ENCODE measurements around the gene GMCL2. TPM values are rescaled to one million over a fixed set of nuclear protein-coding genes. Genes with fewer than 3 reads are reported as not detected.

Gene GMCL2
- total and polyA plus RNA-seq, 5 experiments from 2014 or later = 0.14 TPM; not detected in 4

GRCh38 chr5:178193251-178193809, 6.2 kb upstream of the GMCL2 start:
- peaks cover 0 to 2% (median 0%) of the 10 kb centered on the region in 9 donors for H3K9me3 Mint-ChIP-seq
- H3K4me3 Mint-ChIP-seq = peak overlapping the region in 4 of 10 donors; percentile 23 to 78 (median 56)
- peaks cover 0 to 2% (median 0%) of the 10 kb centered on the region in 3 donors for H3K36me3 Mint-ChIP-seq
- POLR2A ChIA-PET = interaction anchor here (0.7 kb wide), 1 partner anchor 103 kb away, joined by 8 read pairs; no protein-coding TSS in a partner anchor
- ATAC-seq (no peak), DNase-seq (no peak)
- peak overlapping the region in 4 of 10 donors; percentile 57 to 81 (median 66) for H3K27ac Mint-ChIP-seq
- peaks cover 7 to 10% (median 9%) of the 10 kb centered on the region in 5 donors for H3K27me3 Mint-ChIP-seq
- H3K4me1 Mint-ChIP-seq = peaks cover 7 to 21% (median 17%) of the 10 kb centered on the region in 4 donors

- Mint-ChIP-seq H3K27ac (no peak overlapping the region), H3K4me3 (no peak overlapping the region), H3K4me1 (peaks cover 8 to 21% (median 17%) of the 10 kb centered on the region in 4 donors), H3K36me3 (peaks cover 0 to 2% (median 0%) of the 10 kb centered on the region in 3 donors), H3K27me3 (peaks cover 8 to 11% (median 10%) of the 10 kb centered on the region in 5 donors), H3K9me3 (peaks cover 0 to 2% (median 0%) of the 10 kb centered on the region in 9 donors)
- POLR2A ChIA-PET = interaction anchor here (0.5 to 0.7 kb wide), 2 partner anchors 102 to 247 kb away, joined by 4 to 8 read pairs; no protein-coding TSS in a partner anchor
- no peak for ATAC-seq
- no peak for DNase-seq
These were observed 5.6 kb upstream of the GMCL2 start for GRCh38 chr5:178192787-178193186.

GRCh38 chr5:178192244-178192643, 5.1 kb upstream of the GMCL2 start:
- POLR2A ChIA-PET = interaction anchor here (0.5 kb wide), 1 partner anchor 246 kb away, joined by 4 read pairs; no protein-coding TSS in a partner anchor
- DNase-seq (no peak), ATAC-seq (no peak)
- Mint-ChIP-seq H3K27me3 (peaks cover 8 to 11% (median 10%) of the 10 kb centered on the region in 5 donors), H3K36me3 (peaks cover 0 to 2% (median 0%) of the 10 kb centered on the region in 3 donors), H3K4me3 (no peak overlapping the region), H3K27ac (peak overlapping the region in 1 of 10 donors; percentile 78), H3K9me3 (peaks cover 0 to 2% (median 0%) of the 10 kb centered on the region in 9 donors), H3K4me1 (peaks cover 8 to 21% (median 17%) of the 10 kb centered on the region in 4 donors)

DNA sequence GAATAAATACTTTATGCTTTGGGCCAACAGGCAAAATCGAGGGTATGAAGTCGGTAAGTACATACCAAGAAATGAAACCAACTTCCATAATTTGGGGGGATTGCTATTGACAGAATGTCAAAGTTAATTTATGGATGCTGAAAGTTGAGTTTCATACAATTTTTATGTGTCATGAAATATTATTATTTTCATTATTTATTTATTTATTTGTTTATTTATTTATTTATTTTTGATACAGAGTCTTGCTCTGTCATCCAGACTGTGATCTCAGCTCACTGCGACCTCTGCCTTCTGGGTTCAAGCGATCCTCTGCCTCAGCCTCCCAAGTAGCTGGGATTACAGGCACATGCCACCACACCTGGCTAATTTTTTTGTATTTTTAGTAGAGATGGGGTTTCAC, 4.5 kb upstream of the GMCL2 start:
- Mint-ChIP-seq H3K27ac (no peak overlapping the region), H3K9me3 (peaks cover 0 to 2% (median 0%) of the 10 kb centered on the region in 9 donors), H3K27me3 (peaks cover 8 to 11% (median 10%) of the 10 kb centered on the region in 5 donors), H3K36me3 (peaks cover 0 to 2% (median 0%) of the 10 kb centered on the region in 3 donors), H3K4me3 (no peak overlapping the region), H3K4me1 (peaks cover 8 to 21% (median 17%) of the 10 kb centered on the region in 4 donors)
- ATAC-seq = no peak
- no peak for DNase-seq
- POLR2A ChIA-PET = no interaction called here

DNA sequence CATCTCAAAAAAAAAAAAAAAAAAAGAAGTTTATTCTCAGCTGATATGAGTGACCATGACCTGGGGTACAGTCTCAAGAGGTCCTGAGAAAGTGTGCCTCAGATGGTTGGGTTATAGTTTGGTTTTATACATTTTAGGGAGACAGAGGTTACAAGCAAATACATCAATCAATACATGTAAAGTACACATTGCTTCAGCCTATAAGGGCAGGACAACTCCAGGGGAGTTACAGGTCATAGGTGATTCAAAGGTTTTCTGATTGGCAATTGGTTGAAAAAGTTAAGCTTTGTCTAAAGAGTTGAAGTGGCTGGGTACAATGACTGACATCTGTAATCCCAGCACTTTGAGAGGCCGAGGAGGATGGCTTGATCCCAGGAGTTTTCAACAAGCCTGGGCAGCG, 2.3 kb upstream of the GMCL2 start:
- ATAC-seq (no peak), DNase-seq (no peak)
- Mint-ChIP-seq H3K27ac (peak overlapping the region in 1 of 10 donors; percentile 15), H3K27me3 (peaks cover 8 to 11% (median 10%) of the 10 kb centered on the region in 5 donors), H3K36me3 (peaks cover 0 to 2% (median 0%) of the 10 kb centered on the region in 3 donors), H3K4me1 (peaks cover 8 to 16% (median 15%) of the 10 kb centered on the region in 4 donors), H3K9me3 (peaks cover 0 to 2% (median 0%) of the 10 kb centered on the region in 9 donors), H3K4me3 (no peak overlapping the region)
- POLR2A ChIA-PET = no interaction called here

DNA sequence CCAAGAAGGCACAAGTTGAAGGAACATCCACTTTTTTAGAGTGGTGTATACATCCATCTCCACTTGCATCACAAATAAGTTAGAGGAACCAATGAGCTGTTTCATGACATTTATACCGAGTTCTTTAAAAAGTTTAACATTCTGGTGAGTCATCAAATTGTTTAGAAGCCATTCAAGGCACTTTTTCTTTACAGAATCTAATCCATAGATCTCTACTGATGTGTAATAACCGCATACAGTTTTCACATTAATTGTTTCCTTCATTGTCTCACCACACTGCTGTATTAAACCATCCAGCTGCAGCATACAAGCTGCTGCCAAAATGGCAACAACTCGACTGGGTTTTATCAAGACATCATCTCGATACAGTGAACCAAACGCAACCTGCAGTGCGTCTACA, 744 bp downstream of the GMCL2 start:
- Mint-ChIP-seq H3K9me3 (no peaks in the 10 kb centered on the region), H3K4me1 (peaks cover 4 to 10% (median 7%) of the 10 kb centered on the region in 4 donors), H3K36me3 (no peaks in the 10 kb centered on the region), H3K4me3 (no peak overlapping the region), H3K27me3 (peaks cover 0 to 11% (median 7%) of the 10 kb centered on the region in 5 donors), H3K27ac (no peak overlapping the region)
- POLR2A ChIA-PET = no interaction called here
- no peak for DNase-seq
- ATAC-seq = no peak

GRCh38 chr5:178182158-178182876, 4.9 kb downstream of the GMCL2 start:
- H3K27ac Mint-ChIP-seq = peak overlapping the region in 3 of 10 donors; percentile 19 to 57 (median 39)
- peaks cover 0 to 5% (median 0%) of the 10 kb centered on the region in 5 donors for H3K27me3 Mint-ChIP-seq
- DNase-seq (no peak), ATAC-seq (no peak)
- H3K9me3 Mint-ChIP-seq = no peaks in the 10 kb centered on the region
- no peak overlapping the region for H3K4me3 Mint-ChIP-seq
- POLR2A ChIA-PET = interaction anchor here (0.6 kb wide), 1 partner anchor 16 kb away, joined by 3 read pairs; no protein-coding TSS in a partner anchor
- H3K36me3 Mint-ChIP-seq = no peaks in the 10 kb centered on the region
- peaks cover 2 to 10% (median 8%) of the 10 kb centered on the region in 4 donors for H3K4me1 Mint-ChIP-seq

GRCh38 chr5:178180141-178180863, 6.9 kb downstream of the GMCL2 start:
- no peaks in the 10 kb centered on the region for H3K36me3 Mint-ChIP-seq
- peak overlapping the region in 1 of 10 donors; percentile 12 for H3K27ac Mint-ChIP-seq
- peaks cover 0 to 5% (median 0%) of the 10 kb centered on the region in 5 donors for H3K27me3 Mint-ChIP-seq
- POLR2A ChIA-PET = no interaction called here
- H3K9me3 Mint-ChIP-seq = peaks cover 0 to 2% (median 0%) of the 10 kb centered on the region in 9 donors
- no peak overlapping the region for H3K4me3 Mint-ChIP-seq
- peaks cover 4 to 10% (median 8%) of the 10 kb centered on the region in 4 donors for H3K4me1 Mint-ChIP-seq
- ATAC-seq = no peak
- no peak for DNase-seq

DNA sequence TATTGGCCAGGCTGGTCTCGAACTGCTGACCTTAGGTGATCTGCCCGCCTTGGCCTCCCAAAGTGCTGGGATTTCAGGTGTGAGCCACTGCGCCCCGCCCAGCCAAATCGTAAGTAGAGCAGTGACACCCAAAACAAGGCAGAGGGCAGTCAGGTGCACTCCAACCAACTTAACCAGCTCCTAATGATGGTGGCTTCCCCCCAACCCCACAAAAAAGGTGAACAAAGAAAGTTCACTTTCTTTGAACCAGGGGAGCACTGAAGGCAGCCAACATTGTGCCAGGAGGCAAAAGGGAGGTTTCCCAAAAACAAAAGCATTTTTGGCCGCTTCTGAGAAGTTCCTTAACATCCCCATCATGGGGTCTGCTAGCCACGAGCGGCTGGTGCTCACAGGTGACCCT, 9.6 kb downstream of the GMCL2 start:
- POLR2A ChIA-PET = no interaction called here
- no peaks in the 10 kb centered on the region for H3K36me3 Mint-ChIP-seq
- H3K27ac Mint-ChIP-seq = no peak overlapping the region
- no peak overlapping the region for H3K4me3 Mint-ChIP-seq
- no peak for DNase-seq
- peaks cover 0 to 2% (median 0%) of the 10 kb centered on the region in 9 donors for H3K9me3 Mint-ChIP-seq
- peaks cover 0 to 5% (median 0%) of the 10 kb centered on the region in 5 donors for H3K27me3 Mint-ChIP-seq
- no peak for ATAC-seq
- H3K4me1 Mint-ChIP-seq = peaks cover 4 to 9% (median 7%) of the 10 kb centered on the region in 4 donors

- Mint-ChIP-seq H3K27me3 (peaks cover 0 to 5% (median 0%) of the 10 kb centered on the region in 5 donors), H3K4me1 (peaks cover 0 to 3% (median 1%) of the 10 kb centered on the region in 4 donors), H3K9me3 (peaks cover 0 to 2% (median 0%) of the 10 kb centered on the region in 9 donors), H3K27ac (peak overlapping the region in 1 of 10 donors; percentile 43), H3K36me3 (no peaks in the 10 kb centered on the region), H3K4me3 (no peak overlapping the region)
- ATAC-seq (no peak), DNase-seq (no peak)
- POLR2A ChIA-PET = no interaction called here
These were observed 10.4 kb downstream of the GMCL2 start for GRCh38 chr5:178176791-178177190.

- Mint-ChIP-seq H3K4me3 (no peak overlapping the region), H3K9me3 (peaks cover 0 to 2% (median 0%) of the 10 kb centered on the region in 9 donors), H3K36me3 (no peaks in the 10 kb centered on the region), H3K27me3 (peaks cover 0 to 4% (median 0%) of the 10 kb centered on the region in 5 donors), H3K4me1 (peaks cover 0 to 2% (median 0%) of the 10 kb centered on the region in 4 donors), H3K27ac (no peak overlapping the region)
- POLR2A ChIA-PET = interaction anchor here (0.7 kb wide), 1 partner anchor 17 kb away, joined by 4 read pairs; no protein-coding TSS in a partner anchor
- ATAC-seq (no peak), DNase-seq (no peak)
These were observed 12.7 kb downstream of the GMCL2 start for GRCh38 chr5:178174456-178174855.

DNA sequence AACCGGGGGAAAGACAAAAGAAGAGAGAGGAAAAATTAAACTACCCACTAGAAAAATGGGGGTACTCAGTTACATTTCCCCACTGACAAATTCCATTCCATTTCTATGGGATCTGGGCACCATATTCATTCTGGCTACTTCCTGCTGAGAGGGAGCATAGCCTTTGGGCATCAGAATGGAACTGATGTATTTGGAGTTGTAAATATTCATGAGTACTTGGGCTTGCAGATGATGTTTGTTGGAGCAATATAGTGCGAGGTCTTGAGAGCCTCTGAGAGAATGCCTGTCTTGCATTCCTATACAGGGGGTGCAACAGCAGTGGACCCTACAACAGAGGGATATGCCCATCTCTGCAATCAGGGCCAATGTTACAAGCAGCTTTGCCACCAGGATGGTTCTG, 16.7 kb downstream of the GMCL2 start:
- H3K27ac Mint-ChIP-seq = peak overlapping the region in 1 of 10 donors; percentile 29
- DNase-seq (no peak), ATAC-seq (no peak)
- H3K4me1 Mint-ChIP-seq = no peaks in the 10 kb centered on the region
- H3K27me3 Mint-ChIP-seq = peaks cover 0 to 1% (median 0%) of the 10 kb centered on the region in 5 donors
- H3K9me3 Mint-ChIP-seq = no peaks in the 10 kb centered on the region
- no peaks in the 10 kb centered on the region for H3K36me3 Mint-ChIP-seq
- H3K4me3 Mint-ChIP-seq = no peak overlapping the region
- POLR2A ChIA-PET = no interaction called here

Data from naive thymus-derived CD8-positive, alpha-beta T cell (primary cell).